ENCODE results near the gene PLSCR3.

PLSCR3 gene

DNA sequence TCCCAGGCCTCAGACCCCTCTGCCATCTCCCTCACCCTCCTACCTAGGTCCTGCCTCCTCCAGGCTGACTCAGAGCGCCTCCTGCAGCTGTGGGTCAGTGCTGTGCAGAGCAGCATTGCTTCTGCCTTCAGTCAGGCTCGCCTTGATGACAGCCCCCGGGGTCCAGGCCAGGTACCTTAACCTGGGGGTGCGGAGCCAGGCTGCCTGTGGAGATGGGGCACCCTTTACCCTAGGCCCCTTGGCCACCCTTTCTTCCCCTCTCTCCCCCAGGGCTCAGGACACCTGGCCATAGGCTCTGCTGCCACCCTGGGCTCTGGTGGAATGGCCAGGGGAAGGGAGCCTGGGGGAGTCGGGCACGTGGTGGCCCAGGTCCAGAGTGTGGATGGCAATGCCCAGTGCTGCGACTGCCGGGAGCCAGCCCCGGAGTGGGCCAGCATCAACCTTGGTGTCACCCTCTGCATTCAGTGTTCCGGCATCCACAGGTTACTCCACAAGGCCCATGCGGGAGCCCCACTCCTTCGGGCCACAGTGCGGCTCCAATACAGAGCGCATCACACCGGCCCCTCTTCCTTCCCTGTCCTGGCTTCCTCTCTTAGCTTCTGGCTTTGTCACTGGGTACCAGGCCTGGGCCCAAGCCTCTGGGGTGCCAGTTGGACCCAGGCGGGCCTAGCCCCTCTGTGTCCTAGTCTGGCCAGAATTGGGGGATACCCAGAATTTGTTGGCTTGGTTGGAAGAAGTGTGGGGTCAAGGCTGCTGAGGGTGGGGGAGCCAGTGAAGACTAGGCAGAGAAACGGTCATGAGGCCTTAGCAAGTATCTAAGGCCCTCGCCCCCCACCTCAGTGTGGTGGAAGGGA is 47.3 kb downstream of the PLSCR3 start:
- no peak for DNase-seq

DNA sequence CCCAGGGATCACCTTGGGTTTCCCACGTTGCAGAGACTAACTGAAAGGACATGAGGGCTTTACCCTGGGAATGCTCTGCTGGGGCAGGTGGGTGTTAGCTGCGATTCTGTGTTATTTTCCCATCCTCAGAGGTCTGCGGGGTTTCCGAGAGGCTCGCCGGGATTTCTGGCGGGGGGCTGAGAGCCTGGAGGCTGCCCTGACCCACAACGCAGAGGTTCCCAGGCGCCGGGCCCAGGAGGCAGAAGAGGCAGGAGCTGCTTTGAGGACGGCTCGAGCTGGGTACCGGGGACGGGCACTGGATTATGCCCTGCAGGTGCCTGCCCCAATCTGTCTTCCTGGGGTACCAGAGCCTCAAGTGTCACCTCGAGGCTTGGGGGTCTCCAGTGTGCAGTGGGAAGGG is 51.1 kb downstream of the PLSCR3 start:
- DNase-seq = no peak

DNA sequence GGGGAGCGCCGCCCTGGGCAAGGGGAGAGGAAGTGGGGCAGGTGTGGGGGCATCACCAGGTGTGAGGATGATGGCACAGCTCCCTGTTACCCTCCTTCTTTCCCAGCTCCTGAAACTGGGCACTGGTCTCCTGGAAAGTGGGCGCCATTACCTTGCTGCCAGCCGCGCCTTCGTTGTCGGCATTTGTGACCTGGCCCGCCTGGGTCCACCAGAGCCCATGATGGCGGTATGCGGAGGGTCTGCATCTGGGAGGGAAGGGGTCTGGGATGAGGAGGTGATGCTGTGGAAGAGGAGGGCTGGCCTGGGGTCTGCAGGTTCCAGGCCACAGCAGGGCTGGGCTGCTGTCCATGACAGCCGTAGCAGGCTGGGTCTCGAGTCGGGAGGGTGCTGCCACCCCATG is 52.5 kb downstream of the PLSCR3 start:
- DNase-seq = no peak

DNA sequence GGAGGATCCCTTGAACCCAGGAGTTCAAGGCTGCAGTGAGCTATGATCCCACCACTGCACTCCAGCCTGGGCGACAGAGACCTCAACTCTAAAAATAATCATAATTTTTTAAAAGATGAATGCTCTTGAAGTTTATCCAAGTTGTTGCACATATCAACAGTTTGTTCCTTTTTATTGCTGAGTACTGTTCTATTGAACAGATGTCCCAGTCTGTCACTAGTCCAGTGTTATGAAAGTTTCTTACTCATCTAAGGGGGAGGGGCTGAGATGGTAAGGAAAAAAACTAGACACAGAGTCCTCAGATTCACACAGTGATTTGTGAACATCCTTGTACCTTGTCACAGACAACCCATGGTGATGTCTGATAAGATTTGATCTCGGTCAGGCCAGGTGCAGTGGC is 54.1 kb downstream of the PLSCR3 start:
- no peak for DNase-seq
